IMR-90 (cell line): ENCODE results near the gene EIF4ENIF1. TPM values are rescaled to one million over a fixed set of nuclear protein-coding genes. Genes with fewer than 3 reads are reported as not detected.

ENCODE experiments used
- ATAC-seq: fragments of 200-7000 bp; cut with Tn5 transposase; 2 replicates; pipeline ENCODE4 v1.9.1; 2020; ENCODE audit warnings: low read depth, mild to moderate bottlenecking, moderate library complexity
- BruUV-seq: library from RNA; stranded (reverse); fragments of 400-500 nt; replicated peaks from 2 replicates; lab custom pipeline; 2021; lab: Mats Ljungman, UMichigan
- CTCF ChIA-PET: fragments of 300-600 bp; formaldehyde crosslinking; extraction: SDS; loops from one replicate; lab custom pipeline; 2021; ENCODE audit warnings: antibody characterized with exemption; lab: Yijun Ruan, JAX
- POLR2A ChIA-PET: fragments of 300-600 bp; sonication (Branson Sonifier 250); formaldehyde crosslinking; loops from one replicate; lab custom pipeline; 2022; ENCODE audit warnings: antibody characterized with exemption; ENCODE audit not compliant: unreplicated experiment; lab: Charles Lee
- DNase-seq: peaks from one replicate; pipeline ENCODE4 v3.0.0; 2013
- H2AFZ ChIP-seq: replicated peaks from 2 replicates; pipeline ENCODE3; 2013; ENCODE audit warnings: low read length, mild to moderate bottlenecking; ENCODE audit not compliant: poor library complexity
- H2AK5ac ChIP-seq: 2 replicates; pipeline ENCODE4 v1.6.1; 2013; ENCODE audit warnings: low read depth, low read length, inconsistent platforms
- H2AK9ac ChIP-seq: replicated peaks from 2 replicates; pipeline ENCODE3; 2013; ENCODE audit warnings: mild to moderate bottlenecking, low read depth, low read length, moderate library complexity; ENCODE audit not compliant: poor library complexity
- H2BK120ac ChIP-seq: 2 replicates; pipeline ENCODE4 v1.6.1; 2013; ENCODE audit warnings: low read depth, low read length, inconsistent platforms
- H2BK15ac ChIP-seq: 3 replicates; pipeline ENCODE4 v1.6.1; 2013; ENCODE audit warnings: low read depth, low read length, inconsistent platforms
- H2BK20ac ChIP-seq: 2 replicates; pipeline ENCODE4 v1.6.1; 2013; ENCODE audit warnings: low read depth, mild to moderate bottlenecking, inconsistent platforms, low read length, moderate library complexity
- H2BK5ac ChIP-seq: 2 replicates; pipeline ENCODE4 v1.6.1; 2013; ENCODE audit warnings: mild to moderate bottlenecking, low read depth, low read length, inconsistent platforms; ENCODE audit not compliant: poor library complexity, severe bottlenecking
- H3K14ac ChIP-seq: replicated peaks from 2 replicates; pipeline ENCODE4 v1.6.1; 2013; ENCODE audit warnings: low read depth, low read length, inconsistent platforms
- H3K18ac ChIP-seq: 2 replicates; pipeline ENCODE4 v1.6.1; 2013; ENCODE audit warnings: low read depth, low read length, control low read depth
- H3K23ac ChIP-seq: 2 replicates; pipeline ENCODE4 v1.6.1; 2013; ENCODE audit warnings: low read depth, low read length, inconsistent platforms
- H3K27ac ChIP-seq: 2 replicates; pipeline ENCODE4 v1.5.1; 2013; ENCODE audit warnings: mild to moderate bottlenecking, control low read depth, low read length; ENCODE audit not compliant: insufficient read depth
- H3K27me3 ChIP-seq: 2 replicates; pipeline ENCODE4 v1.6.1; 2013; ENCODE audit warnings: low read length; ENCODE audit not compliant: control insufficient read depth, insufficient read depth
- H3K36me3 ChIP-seq: 2 replicates; pipeline ENCODE4 v1.6.1; 2013; ENCODE audit warnings: low read length, mixed read lengths; ENCODE audit not compliant: control insufficient read depth, insufficient read depth
- H3K4ac ChIP-seq: 2 replicates; pipeline ENCODE4 v1.6.1; 2013; ENCODE audit warnings: low read depth, low read length, inconsistent platforms
- H3K4me1 ChIP-seq: 2 replicates; pipeline ENCODE4 v1.6.1; 2013; ENCODE audit warnings: low read length, mixed read lengths; ENCODE audit not compliant: control insufficient read depth, insufficient read depth
- H3K4me2 ChIP-seq: 2 replicates; pipeline ENCODE4 v1.6.1; 2013; ENCODE audit warnings: low read depth, mild to moderate bottlenecking, control low read depth, low read length, moderate library complexity
- H3K4me3 ChIP-seq: 2 replicates; pipeline ENCODE4 v1.5.1; 2013; ENCODE audit warnings: low read depth, mild to moderate bottlenecking, control low read depth, low read length, moderate library complexity; ENCODE audit not compliant: insufficient read depth
- H3K56ac ChIP-seq: 2 replicates; pipeline ENCODE4 v1.6.1; 2013; ENCODE audit warnings: low read length, inconsistent platforms; ENCODE audit not compliant: insufficient read depth; ENCODE audit errors: extremely low read depth
- H3K79me1 ChIP-seq, 2 experiments: 2 replicates each; pipeline ENCODE4 v1.6.1; 2013; ENCODE audit warnings: low read length in 2 of 2, inconsistent platforms in 1 of 2, low read depth in 1 of 2
- H3K9ac ChIP-seq: 2 replicates; pipeline ENCODE4 v1.6.1; 2013; ENCODE audit warnings: low read depth, low read length, control low read depth
- H3K9me1 ChIP-seq: 2 replicates; pipeline ENCODE4 v1.6.1; 2013; ENCODE audit warnings: low read length, inconsistent platforms; ENCODE audit not compliant: insufficient read depth
- H3K9me3 ChIP-seq: 2 replicates; pipeline ENCODE4 v1.6.1; 2013; ENCODE audit warnings: low read length; ENCODE audit not compliant: control insufficient read depth, insufficient read depth
- H4K20me1 ChIP-seq: 2 replicates; pipeline ENCODE4 v1.6.1; 2013; ENCODE audit warnings: low read length, inconsistent platforms; ENCODE audit not compliant: insufficient read depth
- H4K5ac ChIP-seq: 2 replicates; pipeline ENCODE4 v1.6.1; 2013; ENCODE audit warnings: mild to moderate bottlenecking, low read depth, low read length, control low read depth
- H4K8ac ChIP-seq, 2 experiments: 2 replicates each; pipeline ENCODE4 v1.6.1; 2013; ENCODE audit warnings: low read depth in 2 of 2, low read length in 2 of 2, control low read depth in 1 of 2, inconsistent platforms in 1 of 2
- H4K91ac ChIP-seq: 2 replicates; pipeline ENCODE4 v1.6.1; 2013; ENCODE audit warnings: low read depth, low read length, inconsistent platforms; ENCODE audit not compliant: insufficient read depth
- CHD1 ChIP-seq: IDR thresholded peaks from 2 replicates; pipeline ENCODE4 v1.6.1; 2012; ENCODE audit warnings: low read depth, low read length, improper control_type of control experiment
- CTCF ChIP-seq: conservative IDR thresholded peaks from 2 replicates; pipeline ENCODE4 v1.5.1; 2012; ENCODE audit warnings: mild to moderate bottlenecking, low read depth, low read length, improper control_type of control experiment
- ELK1 ChIP-seq: fragments of 150-350 bp; IDR thresholded peaks from 2 replicates; pipeline ENCODE4 v1.6.1; 2016; ENCODE audit warnings: low read depth, mild to moderate bottlenecking, low read length, moderate library complexity, borderline replicate concordance
- FOS ChIP-seq: fragments of 150-350 bp; IDR thresholded peaks from 2 replicates; pipeline ENCODE4 v1.6.1; 2016; ENCODE audit warnings: low read depth, low read length
- MAFK ChIP-seq: IDR thresholded peaks from 2 replicates; pipeline ENCODE4 v1.6.1; 2012; ENCODE audit warnings: low read depth, low read length, improper control_type of control experiment
- MAZ ChIP-seq: IDR thresholded peaks from 2 replicates; pipeline ENCODE4 v1.6.1; 2012; ENCODE audit warnings: low read depth, mild to moderate bottlenecking, low read length, improper control_type of control experiment, moderate library complexity, borderline replicate concordance
- MXI1 ChIP-seq: IDR thresholded peaks from 2 replicates; pipeline ENCODE4 v1.6.1; 2012; ENCODE audit warnings: low read depth, mild to moderate bottlenecking, low read length, moderate library complexity, borderline replicate concordance
- POLR2A ChIP-seq: IDR thresholded peaks from 2 replicates; pipeline ENCODE4 v1.6.1; 2012; ENCODE audit warnings: mild to moderate bottlenecking, low read depth, low read length
- RAD21 ChIP-seq: IDR thresholded peaks from 2 replicates; pipeline ENCODE4 v1.6.1; 2012; ENCODE audit warnings: low read length, improper control_type of control experiment
- RCOR1 ChIP-seq: IDR thresholded peaks from 2 replicates; pipeline ENCODE4 v1.6.1; 2012; ENCODE audit warnings: mild to moderate bottlenecking, low read length, improper control_type of control experiment; ENCODE audit not compliant: insufficient replicate concordance
- RFX5 ChIP-seq: IDR thresholded peaks from 2 replicates; pipeline ENCODE4 v1.8.0; 2012; ENCODE audit warnings: low read depth, mild to moderate bottlenecking, low read length, moderate library complexity
- SMC3 ChIP-seq: fragments of 150-350 bp; IDR thresholded peaks from 2 replicates; pipeline ENCODE4 v1.6.1; 2016; ENCODE audit warnings: low read depth, mild to moderate bottlenecking, antibody characterized with exemption, low read length, moderate library complexity
- WGBS, 2 experiments: methylation state at CpG; one replicate each; pipeline versions ENCODE4 v1.1.5 to v1.1.7; 2013; ENCODE audit warnings: missing lambda C conversion rate in 2 of 2; ENCODE audit not compliant: insufficient read length in 1 of 2; ENCODE audit errors: extremely low coverage in 2 of 2; 5-methylcytosine and 5-hydroxymethylcytosine counted together
- dilution Hi-C: fragments of 300-500 bp; cut with HindIII; formaldehyde crosslinking; loops from one replicate; pipeline ENCODE4 v1.14.3; 2018; ENCODE audit warnings: low sequenced_read_pairs; ENCODE audit not compliant: unreplicated experiment
- in situ Hi-C: fragments of 300-500 bp; cut with MboI; formaldehyde crosslinking; loops from 3 replicates; pipeline ENCODE4 v1.14.3; 2019; ENCODE audit warnings: low sequenced_read_pairs, inconsistent platforms, mixed read lengths
- intact Hi-C: fragments of 100-400 bp; cut with micrococcal nuclease; formaldehyde crosslinking; loops from 2 replicates; pipeline ENCODE4 v1.10.0; 2022
- polyA plus RNA-seq, 3 experiments: library from polyadenylated mRNA; depleted of rRNA; stranded (reverse); fragments of >200 nt; gene quantifications; 2 replicates each; pipeline ENCODE4 v1.2.3, GENCODE V29; 2012; ENCODE audit warnings: low replicate concordance in 1 of 3
- total RNA-seq: library from RNA; depleted of rRNA; stranded (reverse); fragments of >200 nt; gene quantifications from 2 replicates; pipeline ENCODE4 v1.2.3, GENCODE V29; 2012

EIF4ENIF1 gene
- total and polyA plus RNA-seq, 2 of the 4 experiments (the other 2 are of a cell fraction): 14.7 to 16.0 TPM

GRCh38 chr22:31399211-31400022 lies 90.2 kb downstream of the EIF4ENIF1 start, which contains the start of gene DRG1:
TSS of gene DRG1 (plus strand) at chr22:31399604. CDS start at chr22:31399684, 80 bp downstream.
- H2AK9ac ChIP-seq: peak within 1 kb of the TSS; percentile 93
- intact Hi-C loops: loop anchor here (1.0 kb wide), 1 partner anchor 53 kb away; the partner anchor contains the start of gene PATZ1
- peak within 1 kb of the TSS; percentile 93 for H2AFZ ChIP-seq
- peak within 1 kb of the TSS; percentile 99 for H3K9ac ChIP-seq
- dilution Hi-C loops: no loop called here
- H3K14ac ChIP-seq: peak within 1 kb of the TSS; percentile 98
- H3K79me1 ChIP-seq: peaks cover 14 to 43% of the 10 kb centered on the region in 2 experiments
- H4K5ac ChIP-seq: peak within 1 kb of the TSS; percentile 95
- H2BK5ac ChIP-seq: peak within 1 kb of the TSS; percentile 80
- H3K56ac ChIP-seq: peak within 1 kb of the TSS; percentile 94
- peak within 1 kb of the TSS; percentile 94 for H2AK5ac ChIP-seq
- TSS peak; percentile 76 for BruUV-seq
- POLR2A ChIA-PET: no interaction called here
- peaks cover 10% of the 10 kb centered on the region for H3K36me3 ChIP-seq
- H4K20me1 ChIP-seq: peaks cover 6% of the 10 kb centered on the region
- H3K4ac ChIP-seq: peak within 1 kb of the TSS; percentile 91
- WGBS, 2 experiments: 0% methylated on average over 31 of the region's 72 CpGs; no CpG with 5 or more reads in 1 of the 2 experiments
- H3K18ac ChIP-seq: peak within 1 kb of the TSS; percentile 92
- ATAC-seq (peak; percentile 99), DNase-seq (peak; percentile 92)
- peak within 1 kb of the TSS; percentile 95 for H3K23ac ChIP-seq
- peak within 1 kb of the TSS; percentile 98 for H4K91ac ChIP-seq
- H2BK20ac ChIP-seq: no peak within 1 kb of the TSS
- peak within 1 kb of the TSS; percentile 95 for H3K27ac ChIP-seq
- in situ Hi-C loops: loop anchor here (5.0 kb wide), 1 partner anchor 52 kb away; the partner anchor contains the start of gene PATZ1
- no peaks in the 10 kb centered on the region for H3K27me3 ChIP-seq
- no peak within 1 kb of the TSS for H2BK15ac ChIP-seq
- H3K4me2 ChIP-seq: peak within 1 kb of the TSS; percentile 90
- peak within 1 kb of the TSS; percentile 88 for H3K4me3 ChIP-seq
- no peaks in the 10 kb centered on the region for H3K9me3 ChIP-seq
- H3K9me1 ChIP-seq: peaks cover 2% of the 10 kb centered on the region; the same call in 1 of the 2 replicates
- peak within 1 kb of the TSS; percentile 98 to 99 for H4K8ac ChIP-seq
- TF ChIP-seq FOS: no peak
- no peak for TF ChIP-seq ELK1
- TF ChIP-seq MAZ: peak; percentile 78; the same call in 1 of the 2 replicates
- TF ChIP-seq CHD1: no peak
- no peak for TF ChIP-seq RAD21
- no peak for TF ChIP-seq SMC3
- no peak for TF ChIP-seq RCOR1
- no peak for TF ChIP-seq RFX5
- no peak for TF ChIP-seq CTCF
- peak; percentile 92 for TF ChIP-seq POLR2A
- peak; percentile 78; the same call in 1 of the 2 replicates for TF ChIP-seq MXI1
- TF ChIP-seq MAFK: no peak
- H3K4me1 ChIP-seq: peaks cover 2% of the 10 kb centered on the region; the same call in 1 of the 2 replicates
- CTCF ChIA-PET: no interaction called here
- H2BK120ac ChIP-seq: peak within 1 kb of the TSS; percentile 33
